NCI-H1092 (cell line): ENCODE results near the gene AGAP1.

Experiments used
- DNase-seq: peaks from one replicate; lab custom pipeline; 2025; lab: John Stamatoyannopoulos, UW

AGAP1 gene

GRCh38 chr2:236001854-236002253, 508.0 kb downstream of the AGAP1 start:
- DNase-seq, result no peak

GRCh38 chr2:236008006-236008405, 514.2 kb downstream of the AGAP1 start:
- no peak for DNase-seq

GRCh38 chr2:236008857-236009256, 515.0 kb downstream of the AGAP1 start:
- DNase-seq, result no peak

- no peak for DNase-seq
Measured at GRCh38 chr2:236010920-236011685, 517.3 kb downstream of the AGAP1 start.

GRCh38 chr2:236012155-236012554, 518.3 kb downstream of the AGAP1 start:
- DNase-seq, result no peak

GRCh38 chr2:236014408-236015131, 520.7 kb downstream of the AGAP1 start:
- DNase-seq, result no peak

GRCh38 chr2:236015171-236015570, 521.3 kb downstream of the AGAP1 start:
- DNase-seq, result no peak

- DNase-seq, result no peak
Measured at GRCh38 chr2:236016496-236016895, 522.7 kb downstream of the AGAP1 start.

GRCh38 chr2:236017446-236017845, 523.6 kb downstream of the AGAP1 start:
- DNase-seq, result no peak

GRCh38 chr2:236019434-236019833, 525.6 kb downstream of the AGAP1 start:
- no peak for DNase-seq

- DNase-seq, result no peak
Measured at GRCh38 chr2:236021499-236022057, 527.7 kb downstream of the AGAP1 start.

GRCh38 chr2:236022128-236022527, 528.3 kb downstream of the AGAP1 start:
- no peak for DNase-seq

- no peak for DNase-seq
Measured at GRCh38 chr2:236025892-236026291, 532.0 kb downstream of the AGAP1 start.

- DNase-seq, result no peak
Measured at GRCh38 chr2:236026841-236027240, 533.0 kb downstream of the AGAP1 start.

GRCh38 chr2:236028066-236028465, 534.2 kb downstream of the AGAP1 start:
- DNase-seq, result no peak

GRCh38 chr2:236033462-236033861, 539.6 kb downstream of the AGAP1 start:
- no peak for DNase-seq

- no peak for DNase-seq
Measured at GRCh38 chr2:236034974-236035373, 541.1 kb downstream of the AGAP1 start.

- no peak for DNase-seq
Measured at GRCh38 chr2:236036045-236036444, 542.2 kb downstream of the AGAP1 start.

- no peak for DNase-seq
Measured at GRCh38 chr2:236038096-236038495, 544.3 kb downstream of the AGAP1 start.

- no peak for DNase-seq
Measured at GRCh38 chr2:236040600-236041328, 546.9 kb downstream of the AGAP1 start.

GRCh38 chr2:236041616-236042015, 547.8 kb downstream of the AGAP1 start:
- DNase-seq, result no peak

- DNase-seq, result no peak
Measured at GRCh38 chr2:236042087-236042486, 548.2 kb downstream of the AGAP1 start.

- DNase-seq, result no peak
Measured at GRCh38 chr2:236044191-236044590, 550.3 kb downstream of the AGAP1 start.
